Osteocyte (in vitro differentiated cells): ENCODE results near the gene SAMD3. TPM values are rescaled to one million over a fixed set of nuclear protein-coding genes. Genes with fewer than 3 reads are reported as not detected.

Experiments used
- DNase-seq: peaks from one replicate; pipeline ENCODE4 v3.0.0; 2021; ENCODE audit warnings: mixed read lengths; ENCODE audit not compliant: unreplicated experiment; ENCODE audit errors: extremely low spot score
- H3K27ac Mint-ChIP-seq: one replicate; pipeline ENCODE4 v1.8.0; 2021; ENCODE audit warnings: mild to moderate bottlenecking, mixed read lengths; ENCODE audit not compliant: unreplicated experiment
- H3K27me3 Mint-ChIP-seq: one replicate; pipeline ENCODE4 v1.8.0; 2021; ENCODE audit warnings: mixed read lengths; ENCODE audit not compliant: unreplicated experiment
- H3K36me3 Mint-ChIP-seq: one replicate; pipeline ENCODE4 v1.8.0; 2021; ENCODE audit warnings: mixed read lengths; ENCODE audit not compliant: unreplicated experiment
- H3K4me1 Mint-ChIP-seq: one replicate; pipeline ENCODE4 v1.8.0; 2021; ENCODE audit warnings: mixed read lengths; ENCODE audit not compliant: unreplicated experiment
- H3K4me3 Mint-ChIP-seq: one replicate; pipeline ENCODE4 v1.8.0; 2021; ENCODE audit warnings: mild to moderate bottlenecking, moderate library complexity, mixed read lengths; ENCODE audit not compliant: unreplicated experiment
- H3K9me3 Mint-ChIP-seq: one replicate; pipeline ENCODE4 v1.8.0; 2021; ENCODE audit warnings: mixed read lengths; ENCODE audit not compliant: unreplicated experiment
- total RNA-seq: library from RNA; stranded (reverse); gene quantifications from 2 replicates; pipeline ENCODE4 v1.2.1, GENCODE V29; 2021
- TF ChIP-seq, protein P1 (sequence below): fragments of 200-600 bp; sonication (generic); IDR thresholded peaks from 2 replicates; pipeline ENCODE4 v1.5.0; 2021; ENCODE audit warnings: antibody characterized with exemption, mild to moderate bottlenecking, moderate library complexity

SAMD3 gene
- total RNA-seq, 1 donor from 2014 or later: 0.64 TPM

DNA sequence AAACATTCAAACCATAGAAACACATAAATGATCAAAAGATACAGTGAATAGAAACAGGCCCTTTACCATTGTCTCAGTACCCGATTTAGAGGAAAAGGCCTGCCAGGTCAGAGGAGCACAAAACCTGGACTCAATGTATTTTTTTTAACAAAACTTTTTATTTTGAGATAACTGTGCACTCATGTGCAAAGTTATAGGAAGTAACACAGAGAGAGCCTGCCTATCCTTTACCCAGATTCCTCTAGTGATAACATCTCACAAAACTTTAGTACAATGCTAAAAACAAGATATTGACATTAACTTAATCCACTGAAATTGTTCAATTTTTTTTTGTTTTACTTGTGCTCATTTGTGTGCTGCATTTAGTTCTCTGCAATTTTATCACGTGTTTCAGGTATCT is 36.8 kb upstream of the SAMD3 start:
- H3K4me3 Mint-ChIP-seq: no peak overlapping the region
- H3K36me3 Mint-ChIP-seq: no peaks in the 10 kb centered on the region
- H3K27ac Mint-ChIP-seq: no peak overlapping the region
- TF ChIP-seq, protein P1, sequence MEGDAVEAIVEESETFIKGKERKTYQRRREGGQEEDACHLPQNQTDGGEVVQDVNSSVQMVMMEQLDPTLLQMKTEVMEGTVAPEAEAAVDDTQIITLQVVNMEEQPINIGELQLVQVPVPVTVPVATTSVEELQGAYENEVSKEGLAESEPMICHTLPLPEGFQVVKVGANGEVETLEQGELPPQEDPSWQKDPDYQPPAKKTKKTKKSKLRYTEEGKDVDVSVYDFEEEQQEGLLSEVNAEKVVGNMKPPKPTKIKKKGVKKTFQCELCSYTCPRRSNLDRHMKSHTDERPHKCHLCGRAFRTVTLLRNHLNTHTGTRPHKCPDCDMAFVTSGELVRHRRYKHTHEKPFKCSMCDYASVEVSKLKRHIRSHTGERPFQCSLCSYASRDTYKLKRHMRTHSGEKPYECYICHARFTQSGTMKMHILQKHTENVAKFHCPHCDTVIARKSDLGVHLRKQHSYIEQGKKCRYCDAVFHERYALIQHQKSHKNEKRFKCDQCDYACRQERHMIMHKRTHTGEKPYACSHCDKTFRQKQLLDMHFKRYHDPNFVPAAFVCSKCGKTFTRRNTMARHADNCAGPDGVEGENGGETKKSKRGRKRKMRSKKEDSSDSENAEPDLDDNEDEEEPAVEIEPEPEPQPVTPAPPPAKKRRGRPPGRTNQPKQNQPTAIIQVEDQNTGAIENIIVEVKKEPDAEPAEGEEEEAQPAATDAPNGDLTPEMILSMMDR: no peak
- no peaks in the 10 kb centered on the region for H3K4me1 Mint-ChIP-seq
- H3K9me3 Mint-ChIP-seq: peaks cover 18% of the 10 kb centered on the region
- no peak for DNase-seq
- H3K27me3 Mint-ChIP-seq: peaks cover 5% of the 10 kb centered on the region

DNA sequence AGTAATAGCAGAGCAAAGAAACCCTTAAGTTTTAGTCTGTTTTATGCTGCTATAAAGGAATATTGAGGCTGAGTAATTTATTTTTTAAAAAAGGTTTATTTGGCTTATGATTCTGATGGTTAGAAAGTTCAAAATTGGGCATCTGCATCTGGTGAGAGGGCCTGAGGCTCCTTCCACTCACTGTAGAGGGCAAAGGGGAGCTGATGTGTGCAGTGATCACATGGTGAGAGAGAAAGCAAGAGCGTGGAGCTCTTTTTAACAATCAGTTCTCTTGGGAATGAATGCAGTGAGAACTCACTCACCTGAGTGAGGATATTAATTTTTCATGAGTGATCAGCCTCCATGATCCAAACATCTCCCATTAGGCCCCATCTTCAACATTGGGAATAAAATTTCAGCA is 36.4 kb upstream of the SAMD3 start:
- H3K27me3 Mint-ChIP-seq: peaks cover 5% of the 10 kb centered on the region
- H3K27ac Mint-ChIP-seq: no peak overlapping the region
- TF ChIP-seq, protein P1: no peak
- peaks cover 18% of the 10 kb centered on the region for H3K9me3 Mint-ChIP-seq
- no peaks in the 10 kb centered on the region for H3K36me3 Mint-ChIP-seq
- no peak overlapping the region for H3K4me3 Mint-ChIP-seq
- H3K4me1 Mint-ChIP-seq: no peaks in the 10 kb centered on the region
- no peak for DNase-seq

DNA sequence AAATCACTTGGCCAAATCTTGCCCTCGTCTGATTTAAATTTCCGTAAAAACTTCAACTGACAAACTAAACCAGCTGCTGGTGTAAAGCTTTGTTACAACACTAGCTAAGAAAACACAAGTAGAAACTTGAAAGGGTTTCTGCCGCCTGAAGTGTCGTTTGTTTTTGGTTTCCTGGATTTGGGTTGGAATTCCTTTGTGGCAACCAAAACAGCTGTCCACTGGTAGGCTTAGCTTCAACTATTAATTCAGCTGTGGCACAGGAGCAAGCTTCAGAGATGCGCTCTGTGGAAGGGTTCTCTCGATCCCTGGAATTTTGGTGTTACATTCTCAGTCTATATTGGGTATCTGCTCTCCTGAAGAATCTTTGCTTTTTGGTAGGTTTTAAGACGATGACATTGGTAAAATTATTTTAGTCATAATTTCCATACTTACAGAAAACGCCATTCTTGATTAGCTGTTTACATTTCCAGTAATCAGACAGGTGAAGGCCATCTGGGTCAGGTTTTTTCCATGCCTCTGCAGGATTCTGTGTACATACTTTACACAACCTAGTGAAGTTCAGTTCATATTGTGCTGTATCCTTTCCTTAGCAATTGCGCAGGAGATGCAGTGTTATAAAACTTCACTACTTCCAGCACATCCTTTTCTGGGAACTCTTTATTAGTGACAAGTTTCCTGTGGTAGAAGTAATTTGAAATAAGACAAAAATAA is 29.9 kb upstream of the SAMD3 start:
- DNase-seq: no peak
- Mint-ChIP-seq H3K4me3 (no peak overlapping the region), H3K9me3 (peaks cover 6% of the 10 kb centered on the region), H3K27me3 (peaks cover 15% of the 10 kb centered on the region), H3K4me1 (no peaks in the 10 kb centered on the region), H3K36me3 (no peaks in the 10 kb centered on the region), H3K27ac (no peak overlapping the region)
- TF ChIP-seq, protein P1: no peak

DNA sequence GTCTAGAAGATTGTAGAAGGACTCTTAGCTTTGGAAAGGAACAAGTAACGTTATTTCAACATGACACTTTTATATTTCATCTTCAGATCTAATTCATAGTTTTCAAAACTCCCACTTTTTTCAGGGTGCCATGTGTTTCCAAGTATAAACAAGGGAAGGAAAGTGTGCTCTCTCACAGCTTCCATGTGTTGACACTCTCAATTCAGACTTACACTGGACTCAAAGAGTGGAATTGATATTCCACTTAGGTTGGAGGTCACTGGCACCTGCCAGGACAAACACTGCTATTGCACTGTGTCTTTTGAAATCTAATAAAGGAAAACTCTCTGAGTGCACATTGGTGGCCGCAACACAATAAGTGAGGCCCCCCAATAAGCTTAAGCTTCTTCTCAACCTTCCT is 22.5 kb upstream of the SAMD3 start:
- Mint-ChIP-seq H3K4me1 (peaks cover 8% of the 10 kb centered on the region), H3K27me3 (peaks cover 3% of the 10 kb centered on the region), H3K9me3 (no peaks in the 10 kb centered on the region), H3K27ac (no peak overlapping the region), H3K36me3 (no peaks in the 10 kb centered on the region), H3K4me3 (no peak overlapping the region)
- TF ChIP-seq, protein P1: no peak
- no peak for DNase-seq

DNA sequence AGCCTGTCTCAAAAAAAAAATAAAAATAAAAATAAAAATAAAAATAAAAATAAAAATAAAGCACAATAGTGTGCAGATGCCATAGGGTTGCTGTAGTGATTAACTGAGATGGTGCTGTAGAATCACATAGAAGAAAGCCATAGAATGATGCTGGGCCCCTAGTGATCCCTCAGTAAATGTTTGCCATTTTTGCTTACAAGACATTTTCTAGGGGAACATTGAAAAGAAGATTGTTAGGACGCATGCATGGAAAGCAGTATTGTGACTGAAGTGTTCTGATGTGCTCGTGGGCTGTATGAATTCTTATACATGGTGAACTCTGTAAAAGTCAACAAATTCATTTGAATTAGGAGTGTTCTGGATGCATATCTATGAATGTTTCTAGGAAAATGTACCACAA is 22.0 kb upstream of the SAMD3 start:
- Mint-ChIP-seq H3K27me3 (peaks cover under 1% of the 10 kb centered on the region), H3K27ac (no peak overlapping the region), H3K36me3 (no peaks in the 10 kb centered on the region), H3K4me1 (peaks cover 12% of the 10 kb centered on the region), H3K4me3 (no peak overlapping the region), H3K9me3 (no peaks in the 10 kb centered on the region)
- TF ChIP-seq, protein P1: no peak
- no peak for DNase-seq
